HG03097 (cell line): ENCODE results near the gene GALR2.
A peak's percentile ranks its signal among the peaks of the same experiment; 100 is the strongest.
"Not testable (repeated sequence)": the region's sequence is repeated elsewhere in the genome, so short reads cannot be mapped to it uniquely, and the experiment has no call there.

ENCODE experiments used
- ATAC-seq: cut with Tn5 transposase; IDR thresholded peaks from one replicate; pipeline ENCODE4 v1.9.1; 2021; ENCODE audit not compliant: unreplicated experiment, low FRiP score

Gene GALR2

GRCh38 chr17:76049836-76050537 lies 24.6 kb upstream of the GALR2 start:
- no peak for ATAC-seq

DNA sequence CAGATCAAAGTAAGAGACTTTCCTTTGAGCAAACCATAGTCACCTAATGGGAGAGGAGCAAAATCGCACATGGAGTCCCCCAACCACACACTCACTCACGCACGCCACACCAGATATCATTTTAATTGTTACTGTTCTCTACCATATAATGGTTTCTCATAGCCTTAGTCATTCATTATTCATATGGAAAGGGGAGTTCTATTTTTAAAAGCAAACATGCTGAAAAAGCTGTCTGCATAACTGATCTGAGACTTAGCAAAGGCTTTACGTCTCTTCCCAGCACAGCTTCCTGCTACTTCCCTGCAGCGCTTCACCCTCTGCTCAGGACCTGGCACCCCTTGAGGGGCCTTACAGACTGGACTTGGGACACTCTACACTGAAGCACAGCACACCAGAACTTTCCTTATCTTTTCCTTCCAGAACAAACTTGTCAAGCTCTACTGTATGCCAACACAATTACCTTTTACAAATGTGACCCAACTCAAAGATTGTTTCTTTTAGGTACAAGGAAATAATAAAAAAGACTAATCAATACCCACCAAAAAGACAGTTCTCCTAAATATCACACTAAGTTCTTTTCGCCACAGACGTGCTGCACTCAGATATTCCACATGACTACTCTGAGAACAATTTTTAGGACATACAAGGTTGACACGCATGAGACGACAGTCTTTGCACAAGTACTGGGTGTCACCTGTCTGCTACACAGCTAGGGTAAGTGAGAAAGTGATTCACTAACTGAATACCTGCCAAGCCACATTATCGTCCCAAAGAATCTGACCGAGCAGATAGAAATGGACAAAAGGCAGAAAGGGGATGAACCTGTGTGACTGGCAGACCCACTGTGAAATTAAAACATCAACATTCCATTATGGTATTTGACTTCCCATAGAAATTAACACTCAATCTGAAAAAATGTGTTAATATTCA lies 23.8 kb upstream of the GALR2 start:
- no peak for ATAC-seq

DNA sequence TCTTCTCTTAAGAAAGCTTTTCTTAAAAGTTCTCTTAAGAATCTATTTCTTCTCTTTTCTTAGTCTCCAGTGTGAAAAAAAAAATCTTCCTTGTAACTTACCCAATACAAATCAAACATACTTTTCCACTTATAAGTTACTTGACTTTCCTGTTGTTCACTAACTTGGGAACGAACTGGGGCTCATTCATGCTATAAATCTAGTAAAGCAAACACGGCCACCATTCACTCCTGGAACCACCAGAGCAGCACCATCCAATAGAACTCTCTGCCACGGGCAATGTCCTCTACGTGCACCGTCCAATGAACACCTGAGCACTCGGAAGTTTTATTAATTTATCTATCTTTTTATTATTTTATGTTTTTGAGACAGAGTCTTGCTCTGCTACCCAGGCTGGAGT lies 23.0 kb upstream of the GALR2 start:
- ATAC-seq, result no peak

- ATAC-seq, result no peak
Measured at GRCh38 chr17:76053246-76054111, 21.1 kb upstream of the GALR2 start.

DNA sequence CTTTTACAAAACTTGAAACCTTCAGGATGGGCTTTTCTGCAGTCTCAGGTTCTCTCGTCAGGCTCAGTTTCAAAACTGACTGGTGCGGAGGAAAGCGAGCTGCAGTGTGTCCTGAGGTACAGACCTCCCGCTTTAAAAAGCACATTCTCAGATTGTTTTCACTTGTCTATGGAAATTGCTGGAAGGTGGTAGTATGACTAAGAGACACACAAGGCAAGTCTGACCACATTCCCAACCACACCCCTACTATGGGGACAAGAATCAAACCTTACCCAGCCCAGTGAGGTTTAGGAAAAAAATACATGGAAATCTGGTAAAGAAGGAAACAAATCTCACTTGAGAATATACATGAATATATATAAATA lies 20.5 kb upstream of the GALR2 start:
- ATAC-seq, result no peak

DNA sequence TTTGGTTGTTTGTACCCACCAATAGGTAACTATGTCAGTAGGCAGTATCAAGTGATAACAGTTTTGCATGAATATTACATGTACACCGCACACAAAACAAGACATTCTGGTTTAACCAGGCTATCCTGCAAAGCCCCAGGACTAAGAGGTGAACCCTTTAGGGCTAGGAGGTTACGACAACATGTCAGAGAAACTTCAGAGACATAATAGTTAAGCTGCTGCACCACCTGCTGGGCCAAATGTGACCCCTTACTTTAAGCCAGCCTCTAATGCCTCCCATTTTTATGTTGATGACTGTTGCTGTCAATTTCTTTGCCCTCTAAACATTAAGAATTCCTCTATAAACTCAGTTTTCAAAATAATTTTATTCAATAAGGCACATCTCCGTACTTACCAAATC lies 17.7 kb upstream of the GALR2 start:
- ATAC-seq, result no peak

DNA sequence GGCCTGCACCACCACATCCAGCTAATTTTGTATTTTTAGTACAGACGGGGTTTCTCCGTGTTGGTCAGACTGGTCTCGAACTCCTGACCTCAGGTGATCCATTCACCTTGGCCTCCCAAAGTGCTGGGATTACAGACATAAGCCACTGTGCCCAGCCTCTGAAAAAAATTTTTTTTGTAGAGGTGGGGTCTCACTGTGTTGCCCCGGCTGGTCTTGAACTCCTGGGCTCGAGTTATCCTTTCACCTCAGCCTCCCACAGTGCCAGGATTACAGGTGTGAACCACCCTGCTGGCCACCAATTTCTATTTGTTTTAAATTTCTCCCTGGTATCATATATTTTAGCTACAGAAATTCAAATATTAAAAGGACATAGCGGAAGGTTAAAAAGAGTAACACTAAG lies 16.3 kb upstream of the GALR2 start:
- not testable (repeated sequence) for ATAC-seq

DNA sequence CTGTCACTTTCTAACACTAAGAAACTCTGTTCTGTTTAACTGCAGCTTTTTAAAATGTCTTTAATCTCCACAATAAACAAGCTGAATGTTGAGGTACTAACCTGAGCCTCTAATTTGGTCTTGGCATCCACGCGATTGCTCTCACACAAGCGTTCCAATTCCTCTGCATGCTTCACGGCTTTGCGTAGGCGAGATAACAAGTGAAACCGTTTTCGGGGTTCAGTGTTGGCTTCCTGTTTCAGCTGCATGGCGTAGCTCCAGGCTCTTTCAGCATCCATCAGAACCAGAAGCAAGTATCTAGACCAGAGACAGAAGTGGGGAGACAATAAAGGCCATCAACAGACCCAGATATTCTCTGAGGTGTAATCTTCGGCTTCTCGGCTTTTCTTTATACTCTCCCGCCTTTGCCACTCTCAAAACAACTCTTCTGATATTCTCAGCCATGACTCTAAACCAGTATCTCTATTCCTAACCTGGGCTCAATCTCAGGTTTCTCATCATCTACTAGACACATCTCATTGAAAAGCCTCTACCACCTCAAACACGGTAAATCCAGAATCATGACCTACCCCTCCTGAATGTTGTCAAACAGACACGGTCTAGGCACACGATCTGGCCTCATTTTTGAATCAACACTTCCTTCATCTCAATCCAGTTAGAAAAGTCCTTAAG lies 10.6 kb upstream of the GALR2 start:
- ATAC-seq, result no peak

GRCh38 chr17:76065775-76066174 lies 8.8 kb upstream of the GALR2 start:
- ATAC-seq, result no peak

DNA sequence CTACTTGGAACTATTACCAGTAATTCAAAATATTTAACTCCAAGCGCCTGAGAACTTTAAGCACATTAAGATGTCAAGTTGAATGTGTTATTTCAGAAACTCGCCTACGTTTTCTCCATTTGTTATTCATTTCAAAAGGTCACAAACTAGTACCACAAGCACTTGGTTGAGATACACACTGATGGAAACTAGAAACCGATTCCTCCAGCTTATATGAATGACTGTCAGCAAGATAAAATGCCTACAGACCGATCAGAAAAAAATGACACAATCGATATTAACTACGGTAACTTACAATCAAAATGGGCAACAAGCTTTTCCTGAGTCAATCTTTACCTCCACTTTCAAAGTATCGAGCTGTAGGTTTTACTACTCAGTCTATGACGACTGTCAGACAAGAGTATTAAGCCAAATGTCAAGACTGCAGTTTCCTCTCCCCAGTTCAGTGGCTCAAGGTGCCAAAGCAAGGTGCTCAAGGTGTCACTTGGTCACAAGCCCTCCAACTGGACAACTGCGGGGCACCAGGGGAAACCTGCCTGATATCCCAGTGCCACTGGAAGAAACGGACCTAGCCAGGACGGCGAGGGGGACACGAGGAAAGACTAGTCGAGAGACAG lies 2.9 kb upstream of the GALR2 start:
- ATAC-seq, result no peak

- ATAC-seq, result peak; percentile 91
Measured at GRCh38 chr17:76072148-76072858, 2.3 kb upstream of the GALR2 start, which contains the start of gene SRP68. TSS of gene SRP68 (minus strand) at chr17:76072517. CDS start at chr17:76072491, 26 bp downstream.

GRCh38 chr17:76075364-76076145 lies 974 bp downstream of the GALR2 start:
- no peak for ATAC-seq

DNA sequence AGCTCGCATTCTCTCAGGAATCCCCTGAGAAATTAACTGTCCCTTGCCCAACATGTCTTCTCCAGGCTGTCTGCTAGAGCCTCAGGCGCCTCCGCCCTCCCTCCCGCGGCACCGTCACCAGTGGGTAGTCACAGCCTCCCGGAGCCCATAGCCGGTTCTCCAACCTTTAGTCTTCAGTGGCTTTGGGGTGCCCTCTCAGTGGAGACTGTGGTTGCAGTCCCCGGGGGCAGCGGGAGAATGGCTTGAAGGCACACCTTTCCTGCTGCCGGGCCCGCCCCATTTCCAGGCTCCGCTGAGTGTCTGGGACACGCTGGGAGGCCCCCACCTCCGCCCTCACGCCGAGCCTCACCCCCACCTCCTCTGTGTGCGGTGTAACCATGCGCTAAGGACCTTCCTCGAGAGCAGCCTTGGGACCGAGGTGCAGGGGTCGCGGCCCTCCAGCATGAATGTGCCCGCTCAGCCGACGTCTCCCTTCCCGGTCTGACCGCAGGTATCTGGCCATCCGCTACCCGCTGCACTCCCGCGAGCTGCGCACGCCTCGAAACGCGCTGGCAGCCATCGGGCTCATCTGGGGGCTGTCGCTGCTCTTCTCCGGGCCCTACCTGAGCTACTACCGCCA lies 1.7 kb downstream of the GALR2 start:
- no peak for ATAC-seq

- no peak for ATAC-seq
Measured at GRCh38 chr17:76076765-76077583, 2.4 kb downstream of the GALR2 start.

GRCh38 chr17:76077584-76078110 lies 3.1 kb downstream of the GALR2 start:
- no peak for ATAC-seq

GRCh38 chr17:76078370-76078769 lies 3.8 kb downstream of the GALR2 start:
- not testable (repeated sequence) for ATAC-seq
